ENCODE measurements around the gene CCDC159.

CCDC159 gene

GRCh38 chr19:11399667-11400066 is 53.3 kb downstream of the CCDC159 start:
- H3K4me1 Mint-ChIP-seq = no peaks in the 10 kb centered on the region
- H3K27me3 Mint-ChIP-seq = peaks cover 20% of the 10 kb centered on the region
- ATAC-seq (replicated peaks; ENCODE audit: extremely low read depth, poor library complexity, severe bottlenecking) = no peak
- H3K9me3 Mint-ChIP-seq = no peaks in the 10 kb centered on the region
- no peak for DNase-seq (ENCODE audit: low spot score in 2 of 2)
- peaks cover 4% of the 10 kb centered on the region for H3K36me3 Mint-ChIP-seq (ENCODE audit: insufficient read depth)
- H3K27ac Mint-ChIP-seq (ENCODE audit: low read depth) = no peak overlapping the region
- no peak overlapping the region for H3K4me3 Mint-ChIP-seq

GRCh38 chr19:11400798-11401197 is 54.5 kb downstream of the CCDC159 start:
- peaks cover 4% of the 10 kb centered on the region for H3K36me3 Mint-ChIP-seq (ENCODE audit: insufficient read depth)
- peaks cover 9% of the 10 kb centered on the region for H3K27me3 Mint-ChIP-seq
- no peak overlapping the region for H3K27ac Mint-ChIP-seq (ENCODE audit: low read depth)
- DNase-seq (ENCODE audit: low spot score in 2 of 2) (no peak), ATAC-seq (replicated peaks; ENCODE audit: extremely low read depth, poor library complexity, severe bottlenecking) (no peak)
- no peaks in the 10 kb centered on the region for H3K4me1 Mint-ChIP-seq
- H3K4me3 Mint-ChIP-seq = no peak overlapping the region
- H3K9me3 Mint-ChIP-seq = no peaks in the 10 kb centered on the region

GRCh38 chr19:11401808-11402543 is 55.7 kb downstream of the CCDC159 start:
- H3K4me3 Mint-ChIP-seq = no peak overlapping the region
- no peaks in the 10 kb centered on the region for H3K4me1 Mint-ChIP-seq
- ATAC-seq (replicated peaks; ENCODE audit: extremely low read depth, poor library complexity, severe bottlenecking) = no peak
- peaks cover 19% of the 10 kb centered on the region for H3K27me3 Mint-ChIP-seq
- no peak overlapping the region for H3K27ac Mint-ChIP-seq (ENCODE audit: low read depth)
- DNase-seq (ENCODE audit: low spot score in 2 of 2) = no peak
- peaks cover 3% of the 10 kb centered on the region for H3K36me3 Mint-ChIP-seq (ENCODE audit: insufficient read depth)
- no peaks in the 10 kb centered on the region for H3K9me3 Mint-ChIP-seq

Measured in central memory CD8-positive, alpha-beta T cell (primary cell).